CD4-positive, alpha-beta T cell treated with Interleukin-21 for 1 hour (primary cell): Measurements from ENCODE around the gene CDCA7L.

ENCODE experiments used
- DNase-seq: peaks from one replicate; pipeline ENCODE4 v3.0.0-alpha.2; 2020

Gene CDCA7L

DNA sequence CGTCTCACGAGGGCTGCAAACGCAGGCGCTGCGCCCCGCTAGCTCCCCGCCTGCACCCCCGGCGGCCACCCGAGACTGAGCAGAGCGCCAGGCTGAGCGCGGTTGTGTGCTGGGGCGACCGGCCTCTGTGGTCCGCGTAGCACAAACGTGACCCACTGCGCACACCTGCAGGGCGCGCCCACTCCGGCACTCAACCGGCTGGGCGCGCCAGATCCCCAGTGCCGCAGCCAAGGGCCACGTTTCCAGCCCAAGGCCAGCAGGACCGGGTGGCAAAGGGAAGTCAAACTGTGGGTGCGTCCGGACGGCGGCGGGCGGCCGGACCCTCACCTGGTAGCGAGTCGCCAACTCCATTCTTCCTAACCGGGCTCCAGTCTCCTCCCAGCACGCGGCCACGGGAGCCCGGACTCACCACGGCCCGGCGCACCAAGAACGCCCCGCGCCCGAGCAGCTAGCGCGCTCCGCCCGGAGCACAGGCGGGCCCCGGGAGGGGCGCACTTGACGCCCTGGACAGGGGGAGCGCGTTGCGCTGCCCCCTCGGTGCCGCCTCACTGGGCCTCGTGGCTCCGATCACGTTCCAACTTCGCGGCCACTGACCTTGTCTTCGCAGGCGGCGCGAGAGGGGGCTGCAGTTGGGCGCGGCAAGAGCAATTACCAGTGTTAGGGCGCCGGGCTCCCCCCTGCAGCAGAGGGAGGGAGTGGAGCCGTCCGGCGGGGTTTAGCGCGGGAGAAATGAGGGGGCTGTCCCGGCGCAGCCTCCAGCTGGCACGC, at the start of gene CDCA7L:
Gene CDCA7L (minus strand): TSS at position 446 of the 768 bp plus-strand sequence. CDS start 95 bp downstream, at position 351.
- DNase-seq = peak; percentile 40

GRCh38 chr7:21986096-21986495, 40.4 kb upstream of the CDCA7L start:
- DNase-seq = no peak

- DNase-seq = no peak
Measured at GRCh38 chr7:21984042-21984441, 38.3 kb upstream of the CDCA7L start.

GRCh38 chr7:21983056-21983455, 37.4 kb upstream of the CDCA7L start:
- DNase-seq = no peak

- DNase-seq = no peak
Measured at GRCh38 chr7:21981524-21981923, 35.8 kb upstream of the CDCA7L start.

GRCh38 chr7:21980926-21981500, 35.3 kb upstream of the CDCA7L start:
- DNase-seq = no peak

DNA sequence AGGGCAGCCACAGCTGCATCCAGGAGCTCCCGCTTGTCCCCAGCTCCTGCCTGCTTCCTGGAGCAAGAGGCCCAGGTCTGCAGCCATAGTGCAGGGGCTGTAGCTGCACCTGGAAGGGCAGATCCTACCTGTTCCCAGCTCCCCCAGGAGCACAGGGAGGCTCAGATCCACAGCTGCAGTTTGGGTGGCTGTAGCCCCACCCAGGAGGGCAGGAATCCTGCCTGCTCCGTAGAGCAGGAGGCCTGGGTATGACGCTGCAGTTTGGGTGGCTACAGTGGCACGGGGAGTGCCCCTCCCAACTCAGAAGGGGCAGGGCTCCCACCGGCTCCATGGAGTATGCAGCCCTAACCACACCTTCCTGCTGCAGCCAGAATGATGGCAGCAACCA, 26.7 kb upstream of the CDCA7L start:
- no peak for DNase-seq

GRCh38 chr7:21971780-21972396, 26.2 kb upstream of the CDCA7L start:
- no peak for DNase-seq

DNA sequence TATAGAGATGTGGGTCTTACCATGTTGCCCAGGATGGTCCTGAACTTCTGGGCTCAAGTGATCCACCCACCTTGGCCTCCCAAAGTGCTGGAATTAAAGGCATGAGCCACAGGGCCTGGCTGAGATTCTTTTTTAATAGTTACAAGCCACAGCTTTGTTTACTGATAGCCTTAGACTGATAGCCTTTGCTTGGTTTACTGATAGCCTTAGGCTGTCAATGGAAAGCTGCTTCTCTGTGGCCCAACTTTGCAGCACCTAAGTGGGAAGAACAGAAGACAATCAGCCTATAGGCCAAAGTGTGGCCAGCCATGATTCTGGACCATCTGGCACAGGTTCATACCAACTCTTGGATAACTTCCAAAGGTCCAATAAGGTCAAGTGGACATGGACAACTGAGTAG, 24.1 kb upstream of the CDCA7L start:
- DNase-seq = no peak

GRCh38 chr7:21967598-21968003, 21.9 kb upstream of the CDCA7L start:
- peak; percentile 40 for DNase-seq

DNA sequence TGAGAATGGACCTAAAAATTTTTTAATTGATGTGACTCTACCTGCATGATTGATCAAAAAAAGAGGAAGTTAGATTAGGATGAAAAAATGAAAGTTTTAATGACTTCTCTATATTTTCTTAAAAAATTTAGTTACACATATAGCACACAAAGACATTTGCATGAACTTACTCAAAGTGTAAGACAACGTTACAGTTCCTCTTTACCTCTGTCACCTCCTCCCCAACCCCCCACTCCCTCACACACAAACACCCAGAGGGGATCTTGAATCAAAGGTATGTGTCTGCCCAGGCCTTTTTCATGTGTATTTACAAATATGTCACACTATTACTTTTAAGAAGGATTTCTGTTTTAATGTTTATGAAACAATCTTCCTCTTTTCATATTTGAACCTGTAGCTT, 20.6 kb upstream of the CDCA7L start:
- no peak for DNase-seq

DNA sequence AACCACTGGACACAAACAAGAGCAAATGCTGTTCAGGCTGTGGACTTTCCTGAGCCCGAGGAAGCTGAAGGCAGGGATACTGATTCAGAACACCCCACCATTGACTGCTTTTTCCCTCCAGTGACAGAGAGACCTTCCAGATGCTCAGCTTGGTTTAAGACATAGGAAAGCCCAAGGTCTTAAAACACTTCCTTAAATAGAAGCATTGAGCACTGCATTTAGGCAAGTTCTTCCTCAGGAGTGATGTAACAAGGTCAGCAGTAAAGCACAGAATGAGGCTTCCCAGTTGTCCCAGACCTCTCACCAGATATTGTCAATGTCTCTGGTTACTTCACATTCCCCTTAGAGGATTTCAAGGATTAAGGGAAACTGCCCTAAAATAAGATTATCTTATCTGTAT, 19.6 kb upstream of the CDCA7L start:
- no peak for DNase-seq

DNA sequence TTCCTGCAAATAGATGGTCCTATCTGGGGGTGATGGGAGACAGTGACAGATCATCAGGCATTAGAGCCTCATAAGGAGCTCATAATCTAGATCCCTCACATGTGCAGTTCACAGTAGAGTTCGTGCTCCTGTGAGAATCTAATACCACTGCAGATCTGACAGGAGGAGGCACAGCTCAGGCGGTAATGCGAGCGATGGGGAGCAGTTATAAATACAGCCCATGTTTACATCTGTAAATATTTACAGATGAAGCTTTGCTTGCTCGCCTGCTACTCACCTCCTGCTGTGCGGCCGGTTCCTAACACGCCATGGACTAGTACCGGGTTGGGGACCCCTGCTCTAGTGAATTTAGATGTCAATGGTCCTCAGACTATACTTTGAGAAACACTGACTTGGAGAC, 17.0 kb upstream of the CDCA7L start:
- DNase-seq = no peak

DNA sequence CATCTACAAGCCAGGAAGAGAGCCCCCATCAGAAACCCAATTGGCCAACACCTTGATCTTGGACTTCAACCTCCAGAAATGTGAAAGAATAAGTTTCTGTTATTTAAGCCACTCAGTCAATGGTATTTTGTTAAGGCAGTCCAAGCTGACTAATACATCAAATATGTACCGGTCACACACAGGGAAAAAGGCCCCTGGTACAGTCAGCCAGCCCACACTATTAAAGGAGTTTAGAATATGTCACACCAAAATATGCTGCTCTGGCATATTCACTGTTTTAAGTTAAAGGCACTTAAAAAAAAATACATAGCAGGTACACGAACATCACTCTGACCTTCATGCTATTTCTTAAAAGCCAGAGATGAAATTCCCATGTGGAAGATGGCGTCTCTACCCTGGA, 15.2 kb upstream of the CDCA7L start:
- DNase-seq = no peak

- no peak for DNase-seq
Measured at GRCh38 chr7:21959387-21959776, 13.7 kb upstream of the CDCA7L start.

DNA sequence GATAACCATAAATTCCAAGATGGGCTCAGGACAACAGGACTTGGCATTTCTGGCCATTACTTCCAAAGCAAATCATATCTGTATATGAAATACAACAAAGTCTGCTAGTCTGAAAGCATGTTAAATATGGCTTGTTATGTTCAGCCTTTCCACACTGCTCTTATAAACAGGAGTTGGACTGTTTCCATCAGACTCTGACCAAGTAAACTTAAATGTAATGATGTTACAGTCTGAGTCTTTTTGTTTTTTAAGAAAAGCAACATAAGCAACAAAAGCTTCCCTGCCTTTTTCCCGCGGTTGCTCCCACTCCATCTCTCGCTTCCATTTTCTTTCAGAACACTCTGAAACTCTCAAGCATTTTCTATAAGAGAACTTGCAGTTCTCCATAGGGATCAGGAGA, 8.1 kb upstream of the CDCA7L start:
- no peak for DNase-seq

DNA sequence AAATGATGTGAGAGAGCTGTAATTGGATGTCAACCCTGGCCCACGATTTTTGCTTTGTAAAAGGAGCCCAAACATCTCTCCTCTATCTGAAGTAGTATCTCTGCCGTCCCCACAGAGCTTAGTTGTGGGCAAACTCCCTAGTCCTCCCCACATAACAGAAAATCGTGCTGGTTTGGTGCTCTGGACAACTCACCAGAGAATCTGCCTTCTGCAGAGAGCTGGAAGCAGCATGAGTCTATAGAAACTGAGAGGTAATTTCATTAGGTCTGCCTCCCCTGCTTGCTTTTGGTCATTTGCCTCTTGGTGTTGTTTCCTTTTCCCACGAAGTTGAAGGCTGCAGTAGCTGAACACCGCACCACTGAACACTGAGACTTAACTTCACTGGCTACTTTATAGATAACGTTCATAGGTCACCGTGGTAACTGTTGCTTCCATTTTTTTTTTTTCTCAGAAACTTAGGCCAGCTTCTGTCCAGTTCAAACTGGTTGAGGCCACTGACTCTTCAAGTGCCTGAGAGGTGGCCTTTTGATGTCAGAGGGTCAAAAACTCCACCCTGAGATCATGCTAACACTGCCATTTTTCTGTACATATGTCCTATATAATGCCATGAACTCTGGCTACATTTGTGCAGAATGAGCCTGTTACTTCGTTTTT, 3.3 kb upstream of the CDCA7L start:
- DNase-seq = no peak

- DNase-seq = no peak
Measured at GRCh38 chr7:21948364-21948763, 2.7 kb upstream of the CDCA7L start.

DNA sequence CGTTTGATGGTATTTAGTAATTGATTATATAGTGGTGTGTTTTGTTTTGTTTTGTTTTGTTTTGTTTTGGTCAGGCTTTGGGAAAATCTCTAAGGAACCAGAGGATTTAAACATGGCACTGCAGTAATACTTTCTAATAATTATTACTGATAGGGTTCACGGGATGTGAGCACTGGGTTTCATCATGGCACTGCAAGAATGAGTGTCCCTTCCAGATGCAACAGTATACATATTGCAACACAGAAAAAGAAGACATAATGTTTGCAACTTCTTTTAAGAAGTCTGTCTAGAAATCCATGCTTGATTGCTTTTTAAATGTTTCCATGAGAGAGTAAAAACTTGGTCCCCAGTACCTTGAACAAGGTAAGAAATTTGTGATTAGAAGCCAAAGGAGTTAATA, 2.2 kb upstream of the CDCA7L start:
- no peak for DNase-seq

GRCh38 chr7:21947056-21947455, 1.4 kb upstream of the CDCA7L start:
- no peak for DNase-seq

DNA sequence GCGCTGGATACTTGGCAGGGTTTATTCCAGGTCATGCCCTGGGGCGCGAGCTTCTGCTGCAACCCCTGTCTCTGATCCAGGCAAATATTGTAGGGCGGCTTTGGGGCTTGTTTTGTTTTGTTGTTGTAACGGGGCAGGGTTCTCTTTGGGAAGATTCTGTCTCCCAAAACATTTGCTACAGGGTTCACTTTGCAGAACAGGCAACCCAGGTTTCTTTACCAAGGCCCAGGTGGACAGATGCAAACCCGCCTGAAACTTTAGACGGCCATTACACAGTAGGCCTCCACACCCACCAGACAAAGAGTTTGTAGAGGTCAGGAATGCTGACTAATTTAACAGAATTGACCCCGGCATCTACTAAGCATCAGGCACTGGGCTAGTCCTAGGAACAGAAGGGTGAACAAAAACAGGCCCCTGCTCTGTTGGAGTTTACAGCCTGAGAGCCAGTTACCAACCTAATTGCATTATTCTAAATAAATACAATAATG, 567 bp upstream of the CDCA7L start:
- DNase-seq = no peak

DNA sequence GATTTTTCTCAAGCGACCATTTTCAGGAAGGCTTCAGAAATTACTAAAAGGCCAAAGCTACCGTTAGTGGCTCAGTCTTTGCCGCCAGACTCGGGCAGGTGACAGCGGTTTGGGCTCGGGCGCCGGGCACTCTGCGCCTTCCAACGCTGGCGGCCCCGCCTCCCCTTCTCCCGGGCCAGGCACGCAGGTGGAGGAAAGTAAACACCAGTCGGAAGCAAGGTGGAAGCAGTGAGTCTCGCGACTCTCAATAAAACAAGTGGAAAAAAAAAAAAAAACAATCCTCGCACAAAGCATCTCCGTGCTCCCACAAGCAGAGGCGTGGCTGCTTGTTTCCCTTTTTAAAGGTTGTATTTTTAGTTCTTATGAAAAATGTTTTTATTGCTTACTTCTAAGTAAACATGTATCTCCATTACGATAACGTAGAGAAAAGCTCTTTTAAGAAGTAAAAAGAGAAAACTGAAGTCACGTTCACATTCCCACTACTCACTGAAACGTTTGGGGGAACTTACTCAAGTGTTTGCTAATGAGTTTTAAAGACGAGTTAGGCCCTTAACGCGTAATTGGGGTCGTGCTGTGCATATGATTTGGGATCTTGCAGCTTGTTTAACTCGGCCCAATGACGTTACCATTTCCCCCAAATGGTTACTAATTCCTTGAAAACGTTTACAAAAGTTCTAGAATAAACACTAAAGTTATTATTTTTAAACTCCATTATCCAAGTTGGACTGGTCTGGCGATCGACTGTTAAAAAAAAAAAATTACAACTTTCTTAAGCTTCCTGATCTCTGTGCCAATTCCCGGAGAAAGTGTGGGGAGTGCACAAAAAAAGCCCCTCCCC, 864 bp downstream of the CDCA7L start:
- DNase-seq = peak; percentile 5

DNA sequence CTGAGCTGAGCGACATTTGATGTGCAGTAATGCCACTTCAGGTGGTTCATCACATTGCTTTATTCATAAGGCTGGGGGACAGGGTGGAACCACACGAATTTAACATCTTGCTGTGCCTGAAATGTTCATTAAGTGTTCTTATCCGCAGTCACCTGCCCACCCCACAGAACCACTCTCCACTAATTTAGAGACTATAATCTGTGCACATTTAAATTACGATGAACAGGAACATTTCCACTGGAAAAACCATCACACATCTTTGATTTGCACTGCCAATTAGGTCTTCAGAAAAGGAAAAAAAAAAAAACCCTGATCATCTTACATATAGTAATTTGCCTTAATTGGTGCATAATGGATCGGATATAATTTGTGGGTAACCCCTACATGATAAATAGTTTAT, 2.3 kb downstream of the CDCA7L start:
- no peak for DNase-seq
